ENCODE results near the gene FAM171A2. TPM values are rescaled to one million over a fixed set of nuclear protein-coding genes. Genes with fewer than 3 reads are reported as not detected.
"Not testable (repeated sequence)": the region's sequence is repeated elsewhere in the genome, so short reads cannot be mapped to it uniquely, and the experiment has no call there.

The FAM171A2 gene
- 0.15 TPM in 1 of 2 replicates, not detected in the other for total RNA-seq

GRCh38 chr17:44363613-44364159 lies at the start of gene FAM171A2:
FAM171A2 (minus strand) TSS chr17:44363853; CDS start chr17:44363714, 139 bp downstream.
- intact Hi-C loops (cut with micrococcal nuclease), result loop anchor here (1.0 kb wide), 1 partner anchor 22 kb away; no protein-coding TSS in a partner anchor

GRCh38 chr17:44409309-44410028 lies 45.8 kb upstream of the FAM171A2 start:
- intact Hi-C loops (cut with micrococcal nuclease), result no loop called here

GRCh38 chr17:44408786-44409185 lies 45.1 kb upstream of the FAM171A2 start:
- intact Hi-C loops (cut with micrococcal nuclease), result no loop called here

GRCh38 chr17:44402564-44403172 lies 39.0 kb upstream of the FAM171A2 start:
- intact Hi-C loops (cut with micrococcal nuclease), result no loop called here

- intact Hi-C loops (cut with micrococcal nuclease), result no loop called here
Measured at GRCh38 chr17:44400226-44400847, 36.7 kb upstream of the FAM171A2 start.

GRCh38 chr17:44398692-44399691 lies 35.3 kb upstream of the FAM171A2 start:
- intact Hi-C loops (cut with micrococcal nuclease), result no loop called here

- intact Hi-C loops (cut with micrococcal nuclease), result no loop called here
Measured at GRCh38 chr17:44397479-44398440, 34.1 kb upstream of the FAM171A2 start.

- intact Hi-C loops (cut with micrococcal nuclease), result no loop called here
Measured at GRCh38 chr17:44396946-44397345, 33.3 kb upstream of the FAM171A2 start.

GRCh38 chr17:44394833-44395232 lies 31.2 kb upstream of the FAM171A2 start:
- intact Hi-C loops (cut with micrococcal nuclease), result no loop called here

GRCh38 chr17:44394112-44394511 lies 30.5 kb upstream of the FAM171A2 start:
- intact Hi-C loops (cut with micrococcal nuclease), result not testable (repeated sequence)

GRCh38 chr17:44390250-44390870 lies 26.7 kb upstream of the FAM171A2 start:
- intact Hi-C loops (cut with micrococcal nuclease), result no loop called here

GRCh38 chr17:44389723-44390202 lies 26.1 kb upstream of the FAM171A2 start:
- intact Hi-C loops (cut with micrococcal nuclease), result no loop called here

- intact Hi-C loops (cut with micrococcal nuclease), result no loop called here
Measured at GRCh38 chr17:44389281-44389680, 25.6 kb upstream of the FAM171A2 start, which contains the start of gene ITGA2B. ITGA2B (minus strand) TSS chr17:44389649; CDS start chr17:44389473, 176 bp downstream.

GRCh38 chr17:44387804-44388203 lies 24.2 kb upstream of the FAM171A2 start:
- intact Hi-C loops (cut with micrococcal nuclease), result no loop called here

GRCh38 chr17:44386182-44386525 lies 22.5 kb upstream of the FAM171A2 start:
- intact Hi-C loops (cut with micrococcal nuclease), result no loop called here

- intact Hi-C loops (cut with micrococcal nuclease), result loop anchor here (1.0 to 2.0 kb wide), 6 partner anchors 22 to 390 kb away; partner anchors contain the start of genes FAM171A2, GPATCH8, GRN and SLC25A39
Measured at GRCh38 chr17:44385287-44386181, 21.9 kb upstream of the FAM171A2 start.

GRCh38 chr17:44384823-44385286 lies 21.2 kb upstream of the FAM171A2 start:
- intact Hi-C loops (cut with micrococcal nuclease), result loop anchor here (1.0 to 2.0 kb wide), 6 partner anchors 22 to 390 kb away; partner anchors contain the start of genes FAM171A2, GPATCH8, GRN and SLC25A39

Data from T-helper 1 cell treated with Interleukin-12 subunit alpha and Interleukin-12 subunit beta and Interleukin-4 antibody, amounts not matched to agents 30 ng/mL and 1 ng/mL, for 36 hours (primary cell).